Stimulated activated CD4-positive, alpha-beta T cell treated with anti-CD3 and anti-CD28 coated beads, Interleukin-15, amount 100 ng/mL, for 48 hours (primary cell): ENCODE data around the gene LDB2.
"Not testable (repeated sequence)": the region's sequence is repeated elsewhere in the genome, so short reads cannot be mapped to it uniquely, and the experiment has no call there.

ENCODE experiments used
- DNase-seq, 2 donors: peaks; one replicate each; pipeline ENCODE4 v3.0.0-alpha.2; 2020; ENCODE audit warnings: low read depth in 2 of 2

LDB2 gene

DNA sequence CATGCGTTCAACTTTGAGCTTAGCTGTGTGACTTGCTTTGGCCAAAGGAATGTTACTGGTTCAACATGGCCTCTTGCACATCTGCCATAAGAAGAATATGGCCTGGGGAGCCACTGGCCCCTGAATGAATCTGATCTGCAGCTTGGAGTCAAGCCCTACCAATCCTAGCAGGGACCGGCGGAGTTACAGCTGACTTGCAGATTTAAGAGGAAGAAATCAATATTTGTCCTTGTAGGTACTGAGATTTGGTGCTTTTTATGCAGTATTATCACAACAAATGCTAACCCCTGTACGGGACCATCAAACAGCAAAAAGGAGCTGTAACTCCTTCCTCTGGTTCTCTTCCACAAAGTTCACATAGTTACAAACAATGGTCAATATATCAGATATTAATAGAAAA, 252.0 kb downstream of the LDB2 start:
- DNase-seq = no peak

DNA sequence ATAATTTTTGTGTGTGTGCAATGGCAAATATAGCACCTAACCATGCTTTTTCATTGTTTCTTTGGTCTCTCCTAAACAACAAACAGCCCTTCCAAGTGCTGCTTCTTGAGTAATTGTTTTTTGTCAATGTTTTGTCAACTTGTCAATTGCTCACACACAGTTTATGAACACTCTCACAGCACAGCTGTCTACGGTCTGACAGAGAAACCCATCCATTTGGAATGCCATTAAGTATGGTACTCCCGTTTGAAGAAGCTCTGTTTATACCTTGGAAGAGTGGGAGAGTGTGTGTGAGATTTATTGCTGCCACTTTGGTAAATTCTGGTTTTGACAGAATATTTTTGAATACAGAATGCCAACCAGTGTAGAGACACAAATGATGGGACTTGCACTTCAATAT, 254.6 kb downstream of the LDB2 start:
- DNase-seq = no peak

DNA sequence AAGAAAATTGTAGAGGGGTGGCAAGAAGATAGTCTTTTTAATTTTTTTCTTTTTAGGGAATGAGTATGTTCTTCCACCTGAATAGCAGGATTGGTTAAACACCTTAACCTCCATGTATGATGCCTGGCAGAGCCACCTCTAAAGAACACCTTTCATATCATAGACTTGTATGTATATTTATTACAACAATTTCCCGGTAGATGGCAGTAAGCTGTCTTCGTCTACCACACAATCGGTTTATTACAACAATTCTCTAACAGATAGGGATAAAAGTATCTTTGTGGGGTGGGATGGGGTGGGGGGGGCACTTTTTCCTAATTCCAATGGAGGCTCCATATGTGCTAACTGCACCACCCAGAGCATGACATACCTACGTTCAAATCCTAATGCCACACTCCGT, 255.5 kb downstream of the LDB2 start:
- DNase-seq = no peak

DNA sequence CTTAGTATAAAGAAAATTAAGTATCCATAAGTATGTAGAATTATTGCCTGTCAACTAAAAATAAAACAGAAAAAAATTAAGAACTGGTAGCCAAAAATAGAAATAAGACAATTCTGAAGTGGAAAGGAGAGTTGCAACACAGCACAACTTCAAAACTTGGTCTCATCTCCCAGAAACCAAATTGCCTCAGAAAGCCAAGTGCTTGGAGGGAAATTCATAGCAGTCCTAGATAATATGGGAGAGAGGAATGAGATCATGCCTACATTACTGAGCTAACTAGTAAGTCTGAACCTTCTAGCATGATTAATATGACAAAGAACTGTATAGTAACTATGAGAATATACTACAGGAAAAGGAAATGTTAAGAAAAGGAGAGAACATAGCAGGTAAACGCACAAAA, 256.5 kb downstream of the LDB2 start:
- DNase-seq = no peak

DNA sequence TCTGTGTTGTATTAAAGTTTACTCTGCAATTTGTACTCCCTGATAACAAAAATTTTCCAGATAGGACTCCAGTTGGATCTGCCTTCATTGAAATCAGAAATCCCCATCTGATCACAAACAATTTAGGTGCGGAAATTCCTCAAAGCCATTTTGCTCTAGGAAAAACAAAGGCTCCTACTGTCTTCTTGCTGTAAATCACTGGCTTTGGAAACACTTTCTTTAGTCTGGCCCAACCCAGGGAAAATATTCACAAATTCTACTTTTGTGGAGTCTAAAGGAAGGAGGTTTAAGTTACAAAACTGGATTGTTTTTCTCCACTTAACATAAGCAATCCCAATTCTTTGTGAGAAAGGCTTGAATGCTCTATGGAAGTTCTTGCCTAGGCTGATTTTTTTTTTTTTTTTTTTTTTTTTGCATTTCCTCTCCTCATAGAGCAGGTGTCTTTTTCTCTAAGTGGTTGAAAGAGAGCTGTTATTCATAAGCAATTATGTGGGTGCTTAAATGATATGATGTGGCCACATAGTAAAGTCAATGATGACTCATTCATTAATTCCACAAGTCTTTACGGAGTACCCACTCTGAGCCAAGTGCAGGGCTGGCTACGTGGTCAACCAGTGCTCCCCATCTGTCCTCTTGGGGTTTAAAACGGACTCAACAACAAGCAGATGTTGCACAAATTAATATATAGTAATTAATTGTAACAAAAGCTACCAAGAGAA, 261.4 kb downstream of the LDB2 start:
- DNase-seq = no peak

DNA sequence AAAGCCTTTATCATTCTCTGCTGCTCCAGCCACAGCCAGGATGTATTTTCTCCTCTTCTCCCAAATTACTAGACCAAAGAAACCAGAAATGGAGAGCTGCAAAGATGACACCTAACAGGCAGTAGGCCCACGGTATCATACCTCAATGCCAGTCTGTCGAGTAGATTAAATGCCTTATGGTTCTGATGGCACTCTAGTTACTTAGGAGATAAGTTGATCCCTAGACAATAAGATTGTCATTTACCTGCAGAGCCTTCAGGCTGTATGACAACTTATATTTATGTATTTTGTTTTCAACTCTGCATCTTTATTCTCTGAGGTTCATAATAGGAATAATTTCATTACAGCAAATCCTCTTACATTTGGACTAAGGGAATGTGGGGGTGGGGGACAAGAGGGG, 262.1 kb downstream of the LDB2 start:
- no peak for DNase-seq

DNA sequence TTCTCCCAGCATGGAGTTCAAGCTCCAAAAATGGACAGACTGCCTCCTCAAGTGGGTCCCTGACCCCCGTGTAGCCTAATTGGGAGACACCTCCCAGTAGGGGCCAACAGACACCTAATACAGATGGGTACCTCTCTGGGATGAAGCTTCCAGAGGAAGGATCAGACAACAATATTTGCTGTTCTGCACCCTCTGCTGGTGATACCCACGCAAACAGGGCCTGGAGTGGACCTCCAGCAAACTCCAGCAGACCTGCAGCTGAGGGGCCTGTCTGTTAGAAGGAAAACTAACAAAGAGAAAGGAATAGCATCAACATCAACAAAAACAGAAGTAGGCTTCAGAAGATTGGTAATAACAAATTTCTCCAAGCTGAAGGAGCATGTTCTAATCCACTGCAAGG, 269.2 kb downstream of the LDB2 start:
- DNase-seq = not testable (repeated sequence)

DNA sequence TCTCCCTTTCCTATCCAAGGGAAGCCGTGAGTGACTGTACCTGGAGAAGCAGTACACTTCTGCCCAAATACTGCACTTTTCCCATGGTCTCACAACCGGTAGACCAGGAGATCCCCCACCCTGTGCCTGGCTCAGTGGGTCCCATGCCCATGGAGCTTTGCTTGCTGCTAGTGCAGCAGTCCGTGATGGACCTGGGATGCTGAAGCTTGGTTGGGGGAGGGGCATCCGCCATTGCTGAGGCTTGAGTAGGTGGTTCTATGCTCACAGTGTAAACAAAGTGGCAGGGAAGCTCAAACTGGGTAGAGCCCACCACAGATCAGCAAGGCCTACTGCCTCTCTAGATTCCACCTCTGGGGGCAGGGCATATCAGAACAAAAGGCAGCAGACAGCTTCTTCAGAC, 269.6 kb downstream of the LDB2 start:
- not testable (repeated sequence) for DNase-seq

DNA sequence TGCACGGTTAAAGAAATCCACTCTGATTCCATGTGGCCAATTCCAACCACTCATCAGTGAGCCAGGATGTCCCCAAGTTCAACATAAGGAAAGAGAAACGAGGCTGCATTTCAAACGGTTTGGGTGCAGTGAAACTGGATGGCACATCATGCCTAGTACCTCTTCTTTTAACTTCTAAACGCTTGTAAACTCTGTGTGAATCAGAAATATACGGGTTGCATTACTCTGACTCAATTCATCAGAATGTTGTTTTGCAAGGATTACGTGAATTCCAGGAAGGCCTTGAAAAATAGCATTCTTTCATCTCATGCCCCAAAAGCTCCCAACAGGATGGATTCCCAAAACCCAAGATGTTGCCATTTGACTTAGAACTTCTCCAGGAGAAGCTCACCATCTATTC, 270.4 kb downstream of the LDB2 start:
- DNase-seq = no peak

DNA sequence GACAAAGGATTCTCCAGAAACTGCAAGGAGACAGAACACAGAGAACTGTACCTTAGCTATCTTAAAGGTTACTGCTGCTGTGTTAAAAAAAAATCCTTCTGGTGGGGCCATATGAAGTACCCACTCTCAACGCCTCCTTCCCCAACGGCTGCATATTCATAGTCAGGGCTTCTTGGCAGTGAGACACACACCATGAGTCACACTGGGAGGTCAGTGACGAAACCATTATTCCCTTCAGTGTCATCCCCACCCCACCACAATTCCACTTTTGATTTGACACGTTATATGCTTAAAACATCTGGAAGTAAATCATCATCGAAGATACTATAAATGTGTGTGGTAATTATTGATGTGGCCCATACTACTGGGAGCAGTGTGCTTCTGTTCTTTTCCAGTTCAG, 271.5 kb downstream of the LDB2 start:
- DNase-seq = no peak

DNA sequence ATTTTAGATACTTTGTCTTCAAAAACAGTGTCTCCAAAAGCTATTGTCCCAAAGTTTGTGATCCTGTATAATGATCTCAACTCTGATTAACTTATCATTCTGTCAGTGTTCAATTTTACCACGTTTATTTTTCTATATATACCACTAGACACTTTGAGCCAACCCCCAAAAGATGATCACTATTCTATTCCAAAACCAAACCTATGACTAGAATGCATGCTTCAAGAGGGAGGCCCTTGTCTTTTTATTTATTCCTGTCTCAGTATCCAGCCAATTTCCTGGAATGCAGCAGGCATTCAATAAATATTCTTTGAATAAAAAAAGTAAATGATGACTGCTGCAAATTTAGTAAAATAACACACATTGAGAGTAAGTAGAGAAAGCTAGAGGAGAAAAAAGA, 275.6 kb downstream of the LDB2 start:
- DNase-seq = no peak

DNA sequence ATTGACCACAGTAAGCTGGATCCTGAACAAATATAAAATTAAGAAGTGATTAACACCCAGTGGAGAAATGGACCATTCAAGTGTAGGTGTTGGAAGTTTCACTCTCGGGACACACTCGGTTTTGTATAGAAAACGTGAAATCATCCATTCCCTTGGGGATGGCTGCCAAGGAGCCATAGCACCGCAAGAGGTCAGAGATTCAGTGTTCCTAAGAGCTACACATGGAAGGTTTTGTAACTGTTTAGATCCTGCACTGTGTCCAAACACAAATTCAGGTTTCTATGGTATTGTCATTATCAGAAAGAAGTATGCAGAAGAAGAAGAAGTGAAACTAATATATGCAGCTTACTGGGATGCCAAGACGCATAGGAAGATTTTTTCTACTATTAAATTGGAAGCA, 281.0 kb downstream of the LDB2 start:
- no peak for DNase-seq

DNA sequence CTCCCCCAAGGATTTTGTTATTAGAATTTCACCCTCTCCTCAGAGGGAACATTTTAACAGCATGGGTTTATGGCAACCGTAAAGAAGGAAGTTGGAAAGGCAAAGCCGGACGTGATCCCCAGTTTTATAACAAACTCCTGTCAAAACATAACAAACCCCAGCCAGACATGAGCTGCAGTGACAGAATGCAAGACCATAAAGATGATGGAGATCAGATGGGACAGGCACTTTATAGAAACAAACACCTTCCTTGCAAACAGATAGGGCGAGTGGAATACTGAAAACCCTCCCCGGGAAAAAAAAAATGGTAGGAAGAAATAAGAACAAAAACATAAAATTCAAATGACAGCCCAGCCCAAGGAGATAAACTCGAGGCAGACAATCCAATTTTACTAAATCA, 281.4 kb downstream of the LDB2 start:
- DNase-seq = no peak

DNA sequence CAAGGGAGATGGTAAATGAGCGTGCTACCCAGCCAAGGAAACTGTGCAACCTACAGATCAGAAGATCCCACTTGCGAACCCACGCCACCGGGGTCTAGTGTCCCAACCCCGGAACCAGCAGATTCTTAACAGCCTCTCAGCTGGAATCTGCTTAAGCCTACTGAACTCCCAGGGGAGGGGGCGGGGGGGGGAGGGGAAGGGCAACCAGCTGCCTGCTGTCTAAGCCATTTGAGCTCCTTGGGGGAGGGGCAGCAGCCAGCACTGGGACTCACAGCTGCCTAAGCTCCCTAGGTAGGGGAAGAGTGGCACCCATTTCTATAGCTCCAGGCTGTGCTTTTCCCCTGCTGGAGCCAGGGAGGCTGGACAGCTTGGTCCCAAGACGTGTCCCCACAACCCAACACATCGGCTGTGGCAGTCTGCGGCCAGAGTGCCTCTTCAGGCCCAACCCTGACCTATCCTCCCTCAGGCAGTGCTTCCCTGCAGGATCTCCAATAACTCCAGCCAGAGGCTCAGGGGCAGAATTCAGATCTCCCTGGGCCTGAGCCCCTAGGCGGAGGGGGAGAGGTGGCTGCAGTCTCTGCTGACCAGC, 289.2 kb downstream of the LDB2 start:
- no peak for DNase-seq

DNA sequence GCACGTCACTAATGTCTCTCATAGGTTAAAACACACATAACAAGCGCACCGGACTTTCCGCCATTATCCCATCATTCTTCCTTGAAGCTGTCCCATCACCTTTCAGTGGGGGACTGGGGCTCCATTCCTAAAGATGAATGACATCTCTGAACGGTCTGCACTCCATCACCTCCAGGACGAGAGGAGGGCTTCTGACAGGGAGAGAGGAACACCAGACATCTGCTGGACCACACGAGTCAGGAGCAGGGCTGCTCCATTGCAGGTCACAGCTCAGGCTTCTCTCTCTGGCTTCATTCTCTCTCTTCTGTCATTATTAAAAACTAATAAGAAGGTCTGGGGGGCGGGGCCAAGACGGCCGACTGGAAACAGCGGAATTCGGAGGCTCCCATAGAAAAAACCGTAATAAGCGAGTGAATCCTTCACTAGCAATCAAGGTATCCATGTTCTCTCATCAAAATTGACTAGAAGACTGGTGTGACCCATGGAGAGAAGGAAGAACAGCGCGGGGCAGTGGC, 289.8 kb downstream of the LDB2 start:
- no peak for DNase-seq

DNA sequence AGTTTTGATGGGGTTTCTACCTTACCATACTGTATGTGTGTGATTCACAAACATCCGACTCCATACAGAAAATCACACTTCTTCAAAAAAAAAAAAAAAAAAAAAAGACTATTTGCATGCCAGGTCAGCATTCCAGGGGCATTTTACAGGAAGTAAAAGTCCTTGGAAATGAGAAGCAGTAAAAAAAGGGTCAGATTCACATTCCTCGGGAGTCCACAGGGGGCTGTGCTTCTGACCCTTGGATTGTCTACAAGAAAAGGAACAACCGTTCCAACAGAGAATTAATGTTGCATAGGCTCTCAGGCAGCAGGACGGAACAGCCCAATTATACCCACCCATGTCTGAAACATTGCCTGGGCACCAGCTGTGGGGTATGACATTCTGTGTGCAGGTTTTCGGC, 290.3 kb downstream of the LDB2 start:
- DNase-seq = no peak

DNA sequence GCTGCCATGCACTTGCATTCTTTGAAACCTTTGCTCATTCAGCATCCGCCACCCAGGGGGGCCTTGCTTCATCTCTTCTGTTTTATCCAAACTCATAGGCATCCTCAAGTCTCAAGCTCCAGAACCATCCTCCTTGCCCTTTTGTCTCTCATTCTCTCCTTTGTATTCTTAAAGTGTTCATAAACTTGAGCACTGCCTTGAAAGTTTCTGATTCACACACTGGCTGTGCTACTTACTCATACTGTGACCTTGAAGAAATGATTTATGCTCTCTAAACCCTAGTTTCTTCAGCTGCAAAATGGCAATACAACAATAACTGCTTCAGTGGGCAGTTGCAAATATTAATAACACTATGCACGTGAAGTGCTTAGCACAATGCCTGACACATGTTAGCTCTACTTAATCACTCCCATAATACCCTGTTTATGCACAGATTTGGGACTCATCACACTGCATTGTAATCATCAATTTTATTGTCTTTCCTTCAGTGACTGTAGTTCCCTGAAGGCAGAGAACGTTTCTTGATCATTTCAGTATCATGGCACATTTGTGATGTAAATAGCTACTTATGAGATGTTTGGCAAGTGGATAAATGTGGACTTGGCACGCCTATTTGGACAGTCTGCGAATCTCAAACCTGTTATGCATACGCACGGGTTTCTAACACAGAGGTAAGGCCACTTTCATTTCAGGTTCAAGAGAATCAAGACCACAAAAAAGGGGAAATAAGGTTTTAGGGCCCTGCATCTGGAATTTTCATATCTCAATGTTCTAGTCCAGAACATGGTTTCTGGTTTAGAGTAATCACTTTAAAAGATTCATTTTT, 291.0 kb downstream of the LDB2 start:
- no peak for DNase-seq

DNA sequence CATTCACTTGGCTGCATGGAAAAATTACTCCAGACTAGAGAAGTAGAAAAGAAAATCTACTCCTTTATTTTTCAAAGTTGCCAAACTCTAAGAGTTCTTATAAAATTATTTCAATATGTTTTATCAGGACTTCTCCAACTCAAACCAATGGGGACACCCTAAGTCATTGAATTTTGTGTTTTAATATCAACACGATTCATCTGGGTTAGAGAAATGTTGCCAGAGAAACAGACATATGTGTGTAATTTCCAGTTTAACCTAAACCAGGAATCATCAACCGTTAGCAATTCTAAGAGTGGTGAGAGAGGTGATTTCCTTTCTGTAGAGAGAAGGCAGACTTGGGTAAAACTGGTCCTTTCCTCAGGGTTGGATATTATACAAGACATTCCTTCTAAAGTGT, 291.8 kb downstream of the LDB2 start:
- DNase-seq = no peak

DNA sequence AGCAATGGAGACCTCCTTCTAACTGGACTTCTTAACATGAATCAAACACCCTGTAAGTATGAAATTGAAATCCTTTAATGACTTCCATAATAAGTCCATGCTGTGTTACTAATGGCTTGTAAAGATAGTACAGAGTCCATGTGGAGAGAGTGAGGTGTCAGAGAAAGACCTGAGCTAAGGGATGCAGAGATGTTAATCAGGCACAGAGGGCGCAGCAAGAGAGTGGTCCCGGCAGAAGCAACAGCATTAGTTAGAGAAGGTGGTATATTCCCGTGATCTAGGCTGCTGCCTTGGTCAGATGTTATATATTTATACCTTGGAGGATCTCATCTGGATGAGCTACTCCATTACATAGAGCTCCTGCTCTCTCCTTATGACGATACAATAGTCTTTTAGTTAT, 295.3 kb downstream of the LDB2 start:
- DNase-seq = no peak

DNA sequence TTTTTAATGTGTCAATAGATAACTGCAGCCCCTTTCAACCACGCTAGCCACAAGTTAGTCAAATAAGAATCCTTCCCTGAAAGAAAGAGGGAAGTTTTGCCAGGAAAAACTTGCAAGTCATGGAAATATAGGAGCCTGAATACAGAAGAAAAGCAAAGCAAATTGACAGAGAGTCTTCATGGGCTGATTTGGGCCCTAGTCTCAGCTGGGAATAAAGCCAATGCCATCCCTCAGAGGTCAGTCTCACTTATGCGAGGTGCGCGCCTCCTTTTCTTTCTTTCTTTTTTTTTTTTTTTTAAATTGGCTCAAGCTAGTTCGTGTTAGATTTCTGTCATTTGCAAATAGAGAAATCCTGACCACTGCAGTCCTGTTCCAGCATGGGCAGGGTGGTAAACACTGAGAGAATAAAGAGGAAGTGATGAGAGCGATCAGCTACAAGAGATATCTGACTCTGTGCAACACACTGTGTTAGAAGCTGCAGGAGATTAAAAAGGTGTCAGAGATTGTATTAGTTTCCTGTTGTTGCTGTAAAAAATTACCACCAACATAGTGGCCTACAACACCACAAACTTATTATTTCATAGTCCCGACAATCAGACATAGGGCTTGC, 299.7 kb downstream of the LDB2 start:
- no peak for DNase-seq

DNA sequence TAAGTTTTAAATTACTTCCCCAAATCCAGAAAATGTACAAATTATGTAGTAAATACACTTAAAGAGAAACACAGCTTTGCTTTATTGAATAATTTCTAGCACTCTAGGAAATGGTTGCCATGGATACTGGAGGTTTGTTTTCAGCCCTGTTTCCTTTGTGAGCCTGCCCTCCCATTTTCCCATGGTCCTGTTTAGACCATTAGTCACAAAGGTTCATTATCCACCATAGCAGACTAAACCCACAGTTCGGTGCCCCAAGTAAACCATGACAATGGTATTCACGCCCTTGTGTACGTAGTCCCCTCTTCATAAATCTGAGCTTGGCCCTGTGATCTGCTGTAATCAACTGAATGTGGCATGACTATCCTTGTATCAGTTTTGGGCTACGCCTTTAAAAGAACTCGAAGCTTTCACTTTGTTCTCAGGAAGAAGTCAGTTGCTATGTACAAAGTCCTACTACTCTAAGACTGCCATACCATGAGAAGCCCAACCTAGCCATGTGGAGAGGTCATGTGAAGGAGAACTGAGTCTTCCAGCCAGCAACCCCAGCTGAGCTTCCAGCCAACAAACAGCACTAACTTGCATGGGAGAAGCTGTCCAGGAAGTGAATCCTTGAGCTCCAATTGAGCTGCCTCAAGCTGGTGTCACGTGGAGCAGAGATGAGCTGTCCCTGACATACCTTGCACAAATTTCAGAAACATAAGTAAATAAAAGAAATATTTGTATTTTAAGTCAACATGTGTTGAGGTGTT, 300.4 kb downstream of the LDB2 start:
- no peak for DNase-seq

DNA sequence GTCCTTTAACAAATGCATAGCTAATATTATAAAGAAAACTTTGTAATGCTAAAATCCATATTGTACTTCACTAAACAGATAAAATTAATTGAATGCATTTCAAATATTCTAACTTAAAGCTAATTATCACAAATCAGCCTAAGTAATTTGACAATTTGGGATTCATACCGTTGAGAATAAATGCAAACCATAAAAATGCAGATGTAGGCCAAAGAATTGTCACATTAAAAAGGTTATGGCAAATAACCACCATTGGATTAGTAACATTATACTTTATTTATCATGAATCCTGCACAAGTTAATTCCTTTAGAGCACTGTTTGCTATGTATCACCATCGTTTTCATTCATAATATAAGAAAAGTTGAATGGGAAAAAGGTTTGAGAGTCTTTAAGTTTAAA, 301.0 kb downstream of the LDB2 start:
- DNase-seq = no peak
